ENCODE results near the gene MTFR1L. TPM values are rescaled to one million over a fixed set of nuclear protein-coding genes. Genes with fewer than 3 reads are reported as not detected.
"Not testable (repeated sequence)": the region's sequence is repeated elsewhere in the genome, so short reads cannot be mapped to it uniquely, and the experiment has no call there.

MTFR1L gene
- total RNA-seq, 1 donor from 2014 or later: 33.0 TPM

GRCh38 chr1:25821112-25821476 is 1.3 kb downstream of the MTFR1L start:
- no peak for DNase-seq (ENCODE audit: low spot score in 2 of 2)
- no peak for FAIRE-seq

- DNase-seq (ENCODE audit: low spot score in 2 of 2): no peak
- FAIRE-seq: no peak
Observed at GRCh38 chr1:25821630-25822091, 1.9 kb downstream of the MTFR1L start.

GRCh38 chr1:25825605-25826004 is 5.9 kb downstream of the MTFR1L start:
- no peak for DNase-seq (ENCODE audit: low spot score in 2 of 2)
- FAIRE-seq: no peak

- FAIRE-seq (no peak), DNase-seq (ENCODE audit: low spot score in 2 of 2) (no peak)
Observed at GRCh38 chr1:25826571-25826970, 6.8 kb downstream of the MTFR1L start.

- FAIRE-seq (no peak), DNase-seq (ENCODE audit: low spot score in 2 of 2) (no peak)
Observed at GRCh38 chr1:25828491-25828890, 8.7 kb downstream of the MTFR1L start.

- FAIRE-seq (no peak), DNase-seq (ENCODE audit: low spot score in 2 of 2) (no peak)
Observed at GRCh38 chr1:25829046-25829445, 9.3 kb downstream of the MTFR1L start.

- FAIRE-seq: no peak
Observed at GRCh38 chr1:25831569-25832196, 11.9 kb downstream of the MTFR1L start.

GRCh38 chr1:25832336-25833037 is 12.7 kb downstream of the MTFR1L start:
- no peak for FAIRE-seq
- no peak for DNase-seq (ENCODE audit: low spot score in 2 of 2)

More at GRCh38 chr1:25831569-25832196, 11.9 kb downstream of the MTFR1L start:
- DNase-seq (ENCODE audit: low spot score in 2 of 2): no peak

GRCh38 chr1:25833158-25833557 is 13.4 kb downstream of the MTFR1L start:
- FAIRE-seq: no peak

GRCh38 chr1:25834894-25835293 is 15.1 kb downstream of the MTFR1L start:
- DNase-seq (ENCODE audit: low spot score in 2 of 2): no peak
- no peak for FAIRE-seq

More at GRCh38 chr1:25833158-25833557, 13.4 kb downstream of the MTFR1L start:
- no peak for DNase-seq (ENCODE audit: low spot score in 2 of 2)

GRCh38 chr1:25836695-25837094 is 16.9 kb downstream of the MTFR1L start:
- FAIRE-seq (no peak), DNase-seq (ENCODE audit: low spot score in 2 of 2) (no peak)

- DNase-seq (ENCODE audit: low spot score in 2 of 2): no peak
Observed at GRCh38 chr1:25837262-25837875, 17.6 kb downstream of the MTFR1L start.

GRCh38 chr1:25839808-25840207 is 20.1 kb downstream of the MTFR1L start:
- not testable (repeated sequence) for DNase-seq (ENCODE audit: low spot score in 2 of 2); FAIRE-seq

More at GRCh38 chr1:25837262-25837875, 17.6 kb downstream of the MTFR1L start:
- FAIRE-seq: no peak

GRCh38 chr1:25843483-25843882 is 23.7 kb downstream of the MTFR1L start:
- FAIRE-seq: no peak

GRCh38 chr1:25844536-25845337 is 25.0 kb downstream of the MTFR1L start:
- DNase-seq (ENCODE audit: low spot score in 2 of 2): no peak
- no peak for FAIRE-seq

More at GRCh38 chr1:25843483-25843882, 23.7 kb downstream of the MTFR1L start:
- DNase-seq (ENCODE audit: low spot score in 2 of 2): no peak

- DNase-seq (ENCODE audit: low spot score in 2 of 2): no peak
- FAIRE-seq: no peak
Observed at GRCh38 chr1:25845664-25846063, 25.9 kb downstream of the MTFR1L start.

- FAIRE-seq (no peak), DNase-seq (ENCODE audit: low spot score in 2 of 2) (no peak)
Observed at GRCh38 chr1:25847929-25848328, 28.2 kb downstream of the MTFR1L start.

GRCh38 chr1:25848531-25848930 is 28.8 kb downstream of the MTFR1L start:
- DNase-seq (ENCODE audit: low spot score in 2 of 2) (no peak), FAIRE-seq (no peak)

GRCh38 chr1:25854554-25854953 is 34.8 kb downstream of the MTFR1L start:
- no peak for DNase-seq (ENCODE audit: low spot score in 2 of 2)

GRCh38 chr1:25856856-25857255 is 37.1 kb downstream of the MTFR1L start:
- DNase-seq (ENCODE audit: low spot score in 2 of 2): no peak
- no peak for FAIRE-seq

More at GRCh38 chr1:25854554-25854953, 34.8 kb downstream of the MTFR1L start:
- no peak for FAIRE-seq

- FAIRE-seq (no peak), DNase-seq (ENCODE audit: low spot score in 2 of 2) (no peak)
Observed at GRCh38 chr1:25858494-25858893, 38.7 kb downstream of the MTFR1L start.

All from frontal cortex (tissue), 4 donors.